Osteocyte (in vitro differentiated cells): ENCODE measurements around the gene TREH. TPM values are rescaled to one million over a fixed set of nuclear protein-coding genes. Genes with fewer than 3 reads are reported as not detected.

Experiments
- DNase-seq: peaks from one replicate; pipeline ENCODE4 v3.0.0; 2021; ENCODE audit warnings: mixed read lengths; ENCODE audit not compliant: unreplicated experiment; ENCODE audit errors: extremely low spot score
- H3K27ac Mint-ChIP-seq: one replicate; pipeline ENCODE4 v1.8.0; 2021; ENCODE audit warnings: mild to moderate bottlenecking, mixed read lengths; ENCODE audit not compliant: unreplicated experiment
- H3K27me3 Mint-ChIP-seq: one replicate; pipeline ENCODE4 v1.8.0; 2021; ENCODE audit warnings: mixed read lengths; ENCODE audit not compliant: unreplicated experiment
- H3K36me3 Mint-ChIP-seq: one replicate; pipeline ENCODE4 v1.8.0; 2021; ENCODE audit warnings: mixed read lengths; ENCODE audit not compliant: unreplicated experiment
- H3K4me1 Mint-ChIP-seq: one replicate; pipeline ENCODE4 v1.8.0; 2021; ENCODE audit warnings: mixed read lengths; ENCODE audit not compliant: unreplicated experiment
- H3K4me3 Mint-ChIP-seq: one replicate; pipeline ENCODE4 v1.8.0; 2021; ENCODE audit warnings: mild to moderate bottlenecking, moderate library complexity, mixed read lengths; ENCODE audit not compliant: unreplicated experiment
- H3K9me3 Mint-ChIP-seq: one replicate; pipeline ENCODE4 v1.8.0; 2021; ENCODE audit warnings: mixed read lengths; ENCODE audit not compliant: unreplicated experiment
- total RNA-seq: library from RNA; stranded (reverse); gene quantifications from 2 replicates; pipeline ENCODE4 v1.2.1, GENCODE V29; 2021
- TF ChIP-seq, protein P1 (sequence below): fragments of 200-600 bp; sonication (generic); IDR thresholded peaks from 2 replicates; pipeline ENCODE4 v1.5.0; 2021; ENCODE audit warnings: antibody characterized with exemption, mild to moderate bottlenecking, moderate library complexity

Gene TREH
- total RNA-seq, 1 donor from 2014 or later = not detected

DNA sequence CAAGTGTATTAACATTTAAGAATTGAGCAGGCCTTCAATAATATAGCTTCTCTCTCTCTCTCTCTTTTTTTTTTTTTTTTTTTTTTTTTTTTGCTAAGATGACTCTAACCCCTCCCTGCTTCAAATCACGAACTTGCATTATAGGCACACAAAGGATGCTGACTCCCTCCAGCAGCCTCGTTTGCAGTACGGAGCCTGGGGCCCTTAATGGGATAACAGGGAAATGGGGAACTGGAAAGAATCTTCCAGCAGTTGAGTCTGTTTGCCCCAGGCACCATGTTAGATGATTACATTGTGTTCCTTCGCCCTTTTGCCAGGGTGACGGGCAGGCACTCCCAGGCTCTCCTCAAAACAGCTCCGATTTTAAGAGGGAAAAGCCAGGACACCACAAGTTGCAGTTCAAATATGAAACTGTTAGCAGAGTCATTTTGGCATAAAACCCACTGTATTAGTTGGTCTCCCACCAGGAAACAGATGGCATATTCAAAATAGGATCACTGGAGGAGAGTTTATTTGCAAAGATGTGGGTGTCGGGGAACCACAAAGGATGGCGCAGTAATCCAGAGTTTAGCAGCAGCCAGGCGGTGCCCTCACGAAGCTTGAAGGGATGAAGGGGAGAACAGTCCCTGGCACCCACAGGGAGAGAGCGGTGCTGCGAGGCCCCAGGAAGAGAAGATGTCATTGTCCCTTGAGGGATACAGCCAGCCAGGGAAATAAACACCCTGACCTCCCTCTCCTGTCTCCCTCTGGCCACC, 26.5 kb upstream of the TREH start:
- no peak overlapping the region for H3K4me3 Mint-ChIP-seq
- TF ChIP-seq, protein P1, sequence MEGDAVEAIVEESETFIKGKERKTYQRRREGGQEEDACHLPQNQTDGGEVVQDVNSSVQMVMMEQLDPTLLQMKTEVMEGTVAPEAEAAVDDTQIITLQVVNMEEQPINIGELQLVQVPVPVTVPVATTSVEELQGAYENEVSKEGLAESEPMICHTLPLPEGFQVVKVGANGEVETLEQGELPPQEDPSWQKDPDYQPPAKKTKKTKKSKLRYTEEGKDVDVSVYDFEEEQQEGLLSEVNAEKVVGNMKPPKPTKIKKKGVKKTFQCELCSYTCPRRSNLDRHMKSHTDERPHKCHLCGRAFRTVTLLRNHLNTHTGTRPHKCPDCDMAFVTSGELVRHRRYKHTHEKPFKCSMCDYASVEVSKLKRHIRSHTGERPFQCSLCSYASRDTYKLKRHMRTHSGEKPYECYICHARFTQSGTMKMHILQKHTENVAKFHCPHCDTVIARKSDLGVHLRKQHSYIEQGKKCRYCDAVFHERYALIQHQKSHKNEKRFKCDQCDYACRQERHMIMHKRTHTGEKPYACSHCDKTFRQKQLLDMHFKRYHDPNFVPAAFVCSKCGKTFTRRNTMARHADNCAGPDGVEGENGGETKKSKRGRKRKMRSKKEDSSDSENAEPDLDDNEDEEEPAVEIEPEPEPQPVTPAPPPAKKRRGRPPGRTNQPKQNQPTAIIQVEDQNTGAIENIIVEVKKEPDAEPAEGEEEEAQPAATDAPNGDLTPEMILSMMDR = no peak
- no peaks in the 10 kb centered on the region for H3K4me1 Mint-ChIP-seq
- peaks cover 10% of the 10 kb centered on the region for H3K27me3 Mint-ChIP-seq
- no peak overlapping the region for H3K27ac Mint-ChIP-seq
- H3K9me3 Mint-ChIP-seq = no peaks in the 10 kb centered on the region
- no peaks in the 10 kb centered on the region for H3K36me3 Mint-ChIP-seq
- no peak for DNase-seq

DNA sequence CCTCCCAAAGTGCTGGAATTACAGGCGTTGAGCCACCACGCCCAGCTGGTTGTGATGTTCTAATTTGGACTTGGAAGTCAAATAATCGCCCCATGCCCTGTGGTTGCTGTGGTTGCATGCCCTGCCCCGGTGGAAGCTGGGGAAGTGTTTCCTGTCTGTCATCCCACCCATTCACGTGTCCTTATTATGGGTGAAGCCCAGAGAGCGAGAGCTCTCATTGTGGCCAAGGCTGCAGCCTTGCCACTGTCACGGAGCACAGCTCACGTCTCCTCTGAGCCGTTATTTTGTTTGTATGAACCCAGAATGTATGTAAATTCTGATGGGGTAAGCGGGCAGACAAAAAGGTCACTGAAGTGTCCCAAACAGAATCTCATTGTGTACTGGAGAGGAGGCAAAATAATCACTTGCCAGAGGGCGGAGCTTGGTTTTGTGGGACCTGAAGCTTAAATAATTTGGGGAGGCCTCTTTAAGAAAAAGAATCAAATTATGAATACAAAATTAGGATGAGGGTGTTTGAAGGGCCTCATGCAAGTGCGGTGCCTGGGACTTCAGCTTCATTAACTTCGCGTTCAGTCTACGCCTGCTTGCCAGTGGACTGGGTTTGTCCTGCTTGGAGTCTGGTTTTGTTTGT, 25.8 kb upstream of the TREH start:
- H3K4me3 Mint-ChIP-seq = no peak overlapping the region
- no peak for DNase-seq

DNA sequence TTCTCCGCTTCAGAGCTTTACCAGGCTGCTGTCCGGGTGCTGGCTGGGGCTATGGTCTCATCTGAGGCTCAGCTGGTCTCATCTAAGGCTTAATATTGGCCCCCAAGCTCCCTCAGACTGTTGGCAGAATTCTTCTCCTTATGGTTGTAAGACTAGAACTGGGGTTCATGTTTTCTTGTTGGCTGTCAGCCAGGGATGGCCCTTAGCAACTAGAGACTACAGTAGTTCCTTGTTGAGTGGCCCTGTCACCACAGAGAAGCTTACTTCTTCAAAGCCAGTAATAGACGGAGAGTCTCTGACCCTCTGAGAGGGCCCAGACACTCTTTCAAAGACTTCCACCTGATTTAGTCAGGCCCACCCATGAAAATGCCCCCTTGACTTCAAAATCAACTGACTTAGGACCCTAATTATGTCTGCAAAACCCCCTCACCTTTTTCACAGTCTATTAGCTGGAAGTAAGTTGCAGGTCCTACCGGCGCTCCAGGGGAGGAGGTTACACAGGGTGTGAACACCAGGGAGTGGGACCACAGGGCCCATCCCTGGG, 24.2 kb upstream of the TREH start:
- no peak overlapping the region for H3K27ac Mint-ChIP-seq

More for the DNA sequence above, 25.8 kb upstream of the TREH start:
- Mint-ChIP-seq H3K36me3 (no peaks in the 10 kb centered on the region), H3K4me1 (no peaks in the 10 kb centered on the region), H3K9me3 (no peaks in the 10 kb centered on the region), H3K27me3 (peaks cover 10% of the 10 kb centered on the region), H3K27ac (no peak overlapping the region)
- TF ChIP-seq, protein P1 = no peak

DNA sequence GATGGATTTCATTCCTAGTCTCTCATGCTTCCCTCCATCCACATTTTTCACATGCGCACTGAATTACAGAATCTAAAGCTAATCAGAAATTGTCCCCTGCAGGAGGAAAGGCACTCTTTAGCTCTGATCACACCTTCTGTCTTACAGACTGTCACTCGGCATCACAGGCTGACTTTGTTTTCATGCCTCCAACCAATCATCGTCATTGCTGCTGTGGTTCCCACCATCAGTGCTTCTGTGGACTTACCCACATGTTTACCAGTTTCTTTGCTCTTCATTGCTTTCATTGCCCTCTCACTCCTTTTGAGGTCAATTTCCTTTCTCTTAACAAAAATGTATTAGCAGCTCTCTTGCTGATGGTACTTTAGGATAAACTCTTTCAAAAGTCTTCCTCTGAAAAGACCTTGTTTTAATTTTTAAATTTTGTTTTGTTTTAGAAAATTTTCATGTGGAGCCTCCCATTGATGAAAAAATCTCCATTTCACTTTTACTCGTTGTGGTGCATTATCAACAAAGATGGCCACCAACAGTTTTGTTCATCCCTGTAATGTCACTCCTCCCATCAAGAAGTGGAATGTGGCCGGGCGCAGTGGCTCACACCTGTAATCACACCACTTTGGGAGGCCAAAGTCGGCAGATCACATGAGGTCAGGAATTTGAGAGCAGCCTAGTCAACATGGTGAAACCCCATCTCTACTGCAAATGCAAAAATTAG, 20.2 kb upstream of the TREH start:
- H3K27me3 Mint-ChIP-seq = no peaks in the 10 kb centered on the region
- no peaks in the 10 kb centered on the region for H3K9me3 Mint-ChIP-seq
- no peaks in the 10 kb centered on the region for H3K36me3 Mint-ChIP-seq
- TF ChIP-seq, protein P1 = no peak
- no peak overlapping the region for H3K4me3 Mint-ChIP-seq
- DNase-seq = no peak
- no peak overlapping the region for H3K27ac Mint-ChIP-seq
- no peaks in the 10 kb centered on the region for H3K4me1 Mint-ChIP-seq

More for the DNA sequence above, 24.2 kb upstream of the TREH start:
- DNase-seq = no peak
- Mint-ChIP-seq H3K4me3 (no peak overlapping the region), H3K36me3 (no peaks in the 10 kb centered on the region), H3K27me3 (peaks cover 7% of the 10 kb centered on the region), H3K9me3 (no peaks in the 10 kb centered on the region), H3K4me1 (no peaks in the 10 kb centered on the region)
- TF ChIP-seq, protein P1 = no peak
